GM12878 (cell line): ENCODE results near the gene SPTBN1.

Experiments used
- ATF2 ChIP-seq: IDR thresholded peaks from 2 replicates; pipeline ENCODE4 v1.6.1; 2012; ENCODE audit warnings: low read length, inconsistent platforms
- BCLAF1 ChIP-seq: fragments of 450-650 bp; IDR thresholded peaks from 2 replicates; pipeline ENCODE4 v1.6.1; 2017; ENCODE audit warnings: antibody characterized with exemption, mild to moderate bottlenecking, moderate library complexity
- CTCF ChIP-seq, 3 experiments: IDR thresholded peaks in 2 of 3; conservative IDR thresholded peaks in 1 of 3; 2 replicates each; pipeline ENCODE4 v1.5.1; 2011; ENCODE audit warnings: low read depth in 3 of 3, low read length in 3 of 3, mild to moderate bottlenecking in 3 of 3, control low read depth in 2 of 3, moderate library complexity in 2 of 3, inconsistent platforms in 1 of 3, mixed read lengths in 1 of 3; ENCODE audit not compliant: control insufficient read depth in 2 of 3, insufficient read depth in 1 of 3; ENCODE audit errors: extremely low read depth in 1 of 3
- EGR1 ChIP-seq, 2 experiments: IDR thresholded peaks; 1 replicate in 1 of 2; 2 replicates in 1 of 2; pipeline ENCODE4 v1.6.1; 2011 to 2012; ENCODE audit warnings: low read depth in 2 of 2, low read length in 2 of 2, borderline replicate concordance in 1 of 2, mild to moderate bottlenecking in 1 of 2, moderate library complexity in 1 of 2
- KDM1A ChIP-seq: fragments of 200-600 bp; sonication (generic); IDR thresholded peaks from 2 replicates; pipeline ENCODE4 v1.6.1; 2016; ENCODE audit warnings: borderline replicate concordance
- KLF5 ChIP-seq: fragments of 450-650 bp; IDR thresholded peaks from 2 replicates; pipeline ENCODE4 v1.6.1; 2014; ENCODE audit warnings: mild to moderate bottlenecking; ENCODE audit not compliant: partially characterized antibody
- MAX ChIP-seq: IDR thresholded peaks from 2 replicates; pipeline ENCODE4 v1.6.1; 2012; ENCODE audit warnings: low read depth, low read length, improper control_type of control experiment
- PBX3 ChIP-seq: IDR thresholded peaks from 2 replicates; pipeline ENCODE4 v1.6.1; 2011; ENCODE audit warnings: mild to moderate bottlenecking, low read depth, low read length, moderate library complexity; ENCODE audit not compliant: insufficient replicate concordance
- POLR2AphosphoS5 ChIP-seq: IDR thresholded peaks from 2 replicates; pipeline ENCODE4 v1.6.1; 2011; ENCODE audit warnings: mild to moderate bottlenecking, low read length, inconsistent platforms
- ZBTB33 ChIP-seq: fragments of 450-650 bp; IDR thresholded peaks from 2 replicates; pipeline ENCODE4 v1.6.1; 2017; ENCODE audit warnings: mild to moderate bottlenecking
- ZNF274 ChIP-seq: IDR thresholded peaks from one replicate; pipeline ENCODE4 v1.8.0; 2011; ENCODE audit not compliant: insufficient read length, insufficient read depth

GRCh38 chr2:54561010-54561409 is 104.9 kb downstream of the SPTBN1 start:
- no peak for TF ChIP-seq BCLAF1
- TF ChIP-seq CTCF (IDR thresholded peaks at IDR 0.05 in 2 of 3, conservative IDR thresholded peaks at IDR 0.05 in 1 of 3; ENCODE audit: control insufficient read depth in 2 of 3, extremely low read depth in 1 of 3, insufficient read depth in 1 of 3, low read depth in 3 of 3, low read length in 3 of 3) = no peak
- no peak for TF ChIP-seq MAX
- no peak for TF ChIP-seq KLF5
- no peak for TF ChIP-seq POLR2AphosphoS5
- TF ChIP-seq PBX3 = no peak
- TF ChIP-seq ZNF274 = no peak
- no peak for TF ChIP-seq ZBTB33
- no peak for TF ChIP-seq ATF2
- TF ChIP-seq EGR1 (IDR thresholded peaks at IDR 0.05; ENCODE audit: borderline replicate concordance in 1 of 2, low read depth in 2 of 2, low read length in 2 of 2) = no peak
- no peak for TF ChIP-seq KDM1A
